GM13977 (cell line): Measurements from ENCODE around the gene NAT8.
"Not testable (repeated sequence)": the region's sequence is repeated elsewhere in the genome, so short reads cannot be mapped to it uniquely, and the experiment has no call there.

ENCODE experiments used
- DNase-seq: peaks from one replicate; pipeline ENCODE4 v3.0.0; 2012; ENCODE audit warnings: low spot score
- CTCF ChIP-seq: IDR thresholded peaks from 2 replicates; pipeline ENCODE4 v1.5.1; 2012; ENCODE audit warnings: mild to moderate bottlenecking, control low read depth; ENCODE audit not compliant: insufficient read depth; ENCODE audit errors: extremely low read depth, missing control alignments
- in situ Hi-C: fragments of 300-500 bp; cut with MboI; formaldehyde crosslinking; loops from one replicate; pipeline ENCODE4 v1.12.0; 2022; ENCODE audit warnings: low sequenced_read_pairs, low pct_unique_long_range_greater_than_20kb, mixed read lengths, inconsistent platforms; ENCODE audit not compliant: unreplicated experiment

Gene NAT8

GRCh38 chr2:73667239-73667638, 25.0 kb upstream of the NAT8 start:
- in situ Hi-C loops, DNase-seq: not testable (repeated sequence)

- no peak for DNase-seq
- in situ Hi-C loops, result no loop called here
- no peak for TF ChIP-seq CTCF
Measured at GRCh38 chr2:73654175-73654574, 12.0 kb upstream of the NAT8 start.

GRCh38 chr2:73652348-73652747, 10.1 kb upstream of the NAT8 start:
- in situ Hi-C loops, result no loop called here
- no peak for DNase-seq
- TF ChIP-seq CTCF, result no peak

- no peak for TF ChIP-seq CTCF
- no peak for DNase-seq
- in situ Hi-C loops, result no loop called here
Measured at GRCh38 chr2:73651591-73652230, 9.5 kb upstream of the NAT8 start.

GRCh38 chr2:73647690-73648089, 5.5 kb upstream of the NAT8 start:
- DNase-seq, in situ Hi-C loops: not testable (repeated sequence)

GRCh38 chr2:73641767-73642062, 507 bp downstream of the NAT8 start:
- in situ Hi-C loops, result no loop called here
- no peak for DNase-seq

GRCh38 chr2:73640946-73641766, 1.1 kb downstream of the NAT8 start:
- DNase-seq, result no peak
- TF ChIP-seq CTCF, result no peak
- in situ Hi-C loops, result no loop called here

More at GRCh38 chr2:73641767-73642062, 507 bp downstream of the NAT8 start:
- no peak for TF ChIP-seq CTCF
